Measurements from ENCODE around the gene CEP250. TPM values are rescaled to one million over a fixed set of nuclear protein-coding genes. Genes with fewer than 3 reads are reported as not detected.

The CEP250 gene
- total and polyA plus RNA-seq, 2 of the 4 experiments (the other 2 are of a cell fraction) = 22.7 to 35.1 TPM

GRCh38 chr20:35408270-35408669 lies 47.1 kb upstream of the CEP250 start:
- no peak for DNase-seq
- no peak overlapping the region for H3K4ac ChIP-seq (ENCODE audit: low read depth, low read length)
- intact Hi-C loops (cut with micrococcal nuclease) = no loop called here
- H2AFZ ChIP-seq (replicated peaks; ENCODE audit: low read length, poor library complexity) = no peak overlapping the region
- ChIA-PET POLR2A (ENCODE audit: unreplicated experiment) (no interaction called here), CTCF (no interaction called here)
- H2BK5ac ChIP-seq (ENCODE audit: low read depth, low read length, poor library complexity, severe bottlenecking) = no peak overlapping the region
- in situ Hi-C loops (cut with MboI; ENCODE audit: low sequenced_read_pairs) = no loop called here
- no peak overlapping the region for H3K18ac ChIP-seq (ENCODE audit: low read depth, low read length)
- no peak overlapping the region for H3K9ac ChIP-seq (ENCODE audit: low read depth, low read length)
- peaks cover 10 to 43% of the 10 kb centered on the region in 2 experiments for H3K79me1 ChIP-seq (ENCODE audit: low read depth in 1 of 2, low read length in 2 of 2)
- H3K27ac ChIP-seq (ENCODE audit: insufficient read depth, low read length) = no peak overlapping the region
- BruUV-seq (replicated peaks) = no TSS peak
- no peak for ATAC-seq (ENCODE audit: low read depth)
- no peaks in the 10 kb centered on the region for H3K27me3 ChIP-seq (ENCODE audit: control insufficient read depth, insufficient read depth, low read length)
- dilution Hi-C loops (cut with HindIII; ENCODE audit: low sequenced_read_pairs, unreplicated experiment) = no loop called here
- H2AK5ac ChIP-seq (ENCODE audit: low read depth, low read length) = no peak overlapping the region
- H3K9me3 ChIP-seq (ENCODE audit: control insufficient read depth, insufficient read depth, low read length) = no peaks in the 10 kb centered on the region
- H3K14ac ChIP-seq (replicated peaks; ENCODE audit: low read depth, low read length) = no peak overlapping the region
- H3K56ac ChIP-seq (ENCODE audit: extremely low read depth, insufficient read depth, low read length) = no peak overlapping the region
- H2AK9ac ChIP-seq (replicated peaks; ENCODE audit: low read depth, low read length, poor library complexity) = no peak overlapping the region
- H4K8ac ChIP-seq (ENCODE audit: low read depth in 2 of 2, low read length in 2 of 2) = no peak overlapping the region
- no peak overlapping the region for H2BK120ac ChIP-seq (ENCODE audit: low read depth, low read length)
- no peak overlapping the region for H3K4me2 ChIP-seq (ENCODE audit: low read depth, low read length)
- no peak overlapping the region for H3K4me3 ChIP-seq (ENCODE audit: insufficient read depth, low read depth, low read length)
- H3K4me1 ChIP-seq (ENCODE audit: control insufficient read depth, insufficient read depth, low read length) = no peaks in the 10 kb centered on the region
- H3K36me3 ChIP-seq (ENCODE audit: control insufficient read depth, insufficient read depth, low read length) = peaks cover 18% of the 10 kb centered on the region
- no peaks in the 10 kb centered on the region for H3K9me1 ChIP-seq (ENCODE audit: insufficient read depth, low read length)
- WGBS, 2 experiments (ENCODE audit: extremely low coverage in 2 of 2, insufficient read length in 1 of 2) = no CpG with 5 or more reads among the region's 3 CpGs
- no peak overlapping the region for H3K23ac ChIP-seq (ENCODE audit: low read depth, low read length)
- no peak overlapping the region for H2BK15ac ChIP-seq (ENCODE audit: low read depth, low read length)
- no peak overlapping the region for H4K5ac ChIP-seq (ENCODE audit: low read depth, low read length)
- no peak overlapping the region for H4K91ac ChIP-seq (ENCODE audit: insufficient read depth, low read depth, low read length)
- peaks cover 3% of the 10 kb centered on the region; the same call in 1 of the 2 replicates for H4K20me1 ChIP-seq (ENCODE audit: insufficient read depth, low read length)
- H2BK20ac ChIP-seq (ENCODE audit: low read depth, low read length) = no peak overlapping the region
- TF ChIP-seq MAFK (IDR thresholded peaks at IDR 0.05; ENCODE audit: low read depth, low read length) (no peak), CEBPB (IDR thresholded peaks at IDR 0.05; ENCODE audit: low read depth, low read length) (no peak), FOS (IDR thresholded peaks at IDR 0.05; ENCODE audit: low read depth, low read length) (no peak), RFX5 (IDR thresholded peaks at IDR 0.05; ENCODE audit: low read depth, low read length) (no peak), RCOR1 (IDR thresholded peaks at IDR 0.05; ENCODE audit: insufficient replicate concordance, low read length) (no peak), USF2 (IDR thresholded peaks at IDR 0.05; ENCODE audit: low read depth, low read length) (no peak), MXI1 (IDR thresholded peaks at IDR 0.05; ENCODE audit: borderline replicate concordance, low read depth, low read length) (no peak), CHD1 (IDR thresholded peaks at IDR 0.05; ENCODE audit: low read depth, low read length) (no peak), BHLHE40 (IDR thresholded peaks at IDR 0.05; ENCODE audit: low read depth, low read length) (no peak), SMC3 (IDR thresholded peaks at IDR 0.05; ENCODE audit: low read depth, low read length) (no peak), RAD21 (IDR thresholded peaks at IDR 0.05; ENCODE audit: low read length) (no peak), POLR2A (IDR thresholded peaks at IDR 0.05; ENCODE audit: low read depth, low read length) (no peak), NFE2L2 (IDR thresholded peaks at IDR 0.05; ENCODE audit: low read depth, low read length) (no peak)
- TF ChIP-seq, protein P1, sequence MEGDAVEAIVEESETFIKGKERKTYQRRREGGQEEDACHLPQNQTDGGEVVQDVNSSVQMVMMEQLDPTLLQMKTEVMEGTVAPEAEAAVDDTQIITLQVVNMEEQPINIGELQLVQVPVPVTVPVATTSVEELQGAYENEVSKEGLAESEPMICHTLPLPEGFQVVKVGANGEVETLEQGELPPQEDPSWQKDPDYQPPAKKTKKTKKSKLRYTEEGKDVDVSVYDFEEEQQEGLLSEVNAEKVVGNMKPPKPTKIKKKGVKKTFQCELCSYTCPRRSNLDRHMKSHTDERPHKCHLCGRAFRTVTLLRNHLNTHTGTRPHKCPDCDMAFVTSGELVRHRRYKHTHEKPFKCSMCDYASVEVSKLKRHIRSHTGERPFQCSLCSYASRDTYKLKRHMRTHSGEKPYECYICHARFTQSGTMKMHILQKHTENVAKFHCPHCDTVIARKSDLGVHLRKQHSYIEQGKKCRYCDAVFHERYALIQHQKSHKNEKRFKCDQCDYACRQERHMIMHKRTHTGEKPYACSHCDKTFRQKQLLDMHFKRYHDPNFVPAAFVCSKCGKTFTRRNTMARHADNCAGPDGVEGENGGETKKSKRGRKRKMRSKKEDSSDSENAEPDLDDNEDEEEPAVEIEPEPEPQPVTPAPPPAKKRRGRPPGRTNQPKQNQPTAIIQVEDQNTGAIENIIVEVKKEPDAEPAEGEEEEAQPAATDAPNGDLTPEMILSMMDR (conservative IDR thresholded peaks at IDR 0.05; ENCODE audit: low read depth, low read length) = no peak
- TF ChIP-seq, protein P2, sequence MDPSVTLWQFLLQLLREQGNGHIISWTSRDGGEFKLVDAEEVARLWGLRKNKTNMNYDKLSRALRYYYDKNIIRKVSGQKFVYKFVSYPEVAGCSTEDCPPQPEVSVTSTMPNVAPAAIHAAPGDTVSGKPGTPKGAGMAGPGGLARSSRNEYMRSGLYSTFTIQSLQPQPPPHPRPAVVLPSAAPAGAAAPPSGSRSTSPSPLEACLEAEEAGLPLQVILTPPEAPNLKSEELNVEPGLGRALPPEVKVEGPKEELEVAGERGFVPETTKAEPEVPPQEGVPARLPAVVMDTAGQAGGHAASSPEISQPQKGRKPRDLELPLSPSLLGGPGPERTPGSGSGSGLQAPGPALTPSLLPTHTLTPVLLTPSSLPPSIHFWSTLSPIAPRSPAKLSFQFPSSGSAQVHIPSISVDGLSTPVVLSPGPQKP (IDR thresholded peaks at IDR 0.05; ENCODE audit: borderline replicate concordance, low read depth, low read length) = no peak
